Fibroblast of skin of right biceps (primary cell): Measurements from ENCODE around the gene GNG10.
"Not testable (repeated sequence)": the region's sequence is repeated elsewhere in the genome, so short reads cannot be mapped to it uniquely, and the experiment has no call there.

Experiments
- DNase-seq: peaks from one replicate; pipeline ENCODE4 v3.0.0-alpha.2; 2013

The GNG10 gene

GRCh38 chr9:111657051-111657450, 4.4 kb upstream of the GNG10 start:
- DNase-seq, result no peak

DNA sequence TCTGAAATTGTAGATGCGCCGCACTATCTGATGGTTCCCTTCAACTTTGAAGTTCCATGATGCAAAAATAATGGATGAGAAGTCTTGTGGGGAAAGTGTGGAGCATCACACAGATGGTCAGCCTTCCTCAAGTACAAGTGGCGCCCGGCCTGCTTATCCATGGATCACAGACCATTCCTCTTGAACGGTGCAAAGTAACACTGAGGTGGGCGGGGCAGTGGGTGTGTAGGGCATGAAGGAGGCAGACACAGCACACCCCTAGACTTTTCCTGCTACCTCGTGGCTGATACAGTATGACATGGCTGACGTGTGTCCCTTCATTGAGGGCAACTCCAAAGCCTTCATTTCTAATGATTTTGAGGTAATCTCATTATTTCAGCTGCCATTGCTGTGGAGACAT, 2.5 kb upstream of the GNG10 start:
- DNase-seq, result no peak

DNA sequence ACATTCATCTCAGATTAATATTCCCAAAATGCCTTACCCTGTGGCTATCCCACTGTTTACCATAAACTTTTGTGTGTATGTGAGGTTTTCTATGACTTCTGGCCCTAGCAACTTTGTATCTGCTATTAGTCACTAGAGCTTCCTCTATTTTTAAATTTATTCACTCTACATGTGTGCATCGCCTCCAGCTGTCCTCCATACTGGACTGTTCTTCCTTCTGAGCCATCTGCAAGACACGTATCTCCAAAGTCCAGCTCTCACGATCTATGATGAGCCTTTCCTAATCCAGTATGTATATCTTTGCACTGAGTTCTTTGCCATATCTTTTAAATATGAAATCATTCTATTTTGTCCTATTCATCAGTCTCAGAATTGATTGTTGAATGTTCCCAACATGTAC, 1.7 kb upstream of the GNG10 start:
- DNase-seq, result no peak

GRCh38 chr9:111661802-111662521, 557 bp downstream of the GNG10 start:
- peak; percentile 30 for DNase-seq

- DNase-seq, result peak; percentile 3
Measured at GRCh38 chr9:111662576-111663300, 1.3 kb downstream of the GNG10 start.

GRCh38 chr9:111663301-111663823, 2.0 kb downstream of the GNG10 start:
- no peak for DNase-seq

DNA sequence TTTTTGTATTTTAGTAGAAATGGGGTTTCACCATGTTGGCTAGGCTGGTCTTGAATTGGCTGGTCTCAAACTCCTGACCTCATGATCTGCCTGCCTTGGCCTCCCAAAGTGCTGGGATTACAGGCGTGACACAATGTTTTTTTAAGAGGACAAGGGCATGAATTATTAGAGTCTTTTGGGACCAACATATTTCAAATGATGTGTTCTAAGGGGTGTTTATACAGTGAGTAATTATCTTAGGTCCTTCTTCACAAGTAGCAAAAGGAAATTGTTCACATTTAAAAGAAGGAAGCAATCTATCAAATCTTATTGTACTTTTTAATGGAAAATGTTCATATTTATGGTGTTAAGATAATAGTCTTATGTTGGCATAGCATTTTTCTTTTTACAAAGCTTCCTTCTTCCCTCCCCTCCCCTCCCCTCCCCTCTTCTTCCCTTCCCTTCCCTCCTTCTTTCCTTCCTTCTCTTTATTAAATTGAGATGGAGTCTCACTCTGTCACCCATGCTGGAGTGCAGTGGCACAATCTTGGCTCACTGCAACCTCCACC, 6.7 kb downstream of the GNG10 start:
- peak; percentile 6 for DNase-seq

DNA sequence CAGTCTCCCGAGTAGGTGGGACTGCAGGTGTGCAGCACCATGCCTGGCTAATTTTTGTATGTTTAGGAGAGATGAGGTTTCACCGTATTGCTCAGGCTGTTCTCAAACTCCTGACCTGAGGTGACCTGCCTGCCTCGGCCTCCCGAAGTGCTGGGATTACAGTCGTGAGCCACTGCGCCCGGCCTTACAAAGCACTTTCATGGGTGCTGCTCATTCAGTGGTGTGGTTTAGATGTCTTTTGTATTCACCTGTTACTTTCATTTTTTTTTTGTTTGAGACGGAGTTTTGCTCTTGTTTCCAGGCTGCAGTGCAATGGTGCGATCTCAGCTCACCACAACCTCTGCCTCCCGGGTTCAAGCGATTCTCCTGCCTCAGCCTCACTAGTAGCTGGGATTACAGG, 7.2 kb downstream of the GNG10 start:
- not testable (repeated sequence) for DNase-seq

- DNase-seq, result no peak
Measured at GRCh38 chr9:111674319-111674718, 12.9 kb downstream of the GNG10 start.

DNA sequence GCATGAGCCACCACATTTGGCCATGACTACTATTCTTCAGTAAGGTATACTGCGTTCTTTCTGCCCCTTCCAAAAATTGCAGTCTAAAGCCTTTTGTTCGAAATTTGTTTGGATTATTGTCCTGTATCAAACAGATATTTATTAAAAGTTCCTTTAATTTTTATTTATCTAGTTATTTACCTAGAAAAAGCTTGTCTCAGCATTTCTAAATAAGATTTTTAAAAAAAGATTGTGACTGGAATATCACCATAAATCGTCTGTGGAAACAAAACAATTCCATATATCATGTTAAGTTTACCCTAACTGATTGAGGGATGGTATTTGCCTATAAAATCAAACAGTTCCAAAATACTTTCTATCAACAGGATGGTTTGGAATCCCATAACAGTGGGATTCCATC, 14.7 kb downstream of the GNG10 start:
- no peak for DNase-seq

- no peak for DNase-seq
Measured at GRCh38 chr9:111678293-111678692, 16.9 kb downstream of the GNG10 start.

GRCh38 chr9:111679199-111679598, 17.8 kb downstream of the GNG10 start:
- no peak for DNase-seq

DNA sequence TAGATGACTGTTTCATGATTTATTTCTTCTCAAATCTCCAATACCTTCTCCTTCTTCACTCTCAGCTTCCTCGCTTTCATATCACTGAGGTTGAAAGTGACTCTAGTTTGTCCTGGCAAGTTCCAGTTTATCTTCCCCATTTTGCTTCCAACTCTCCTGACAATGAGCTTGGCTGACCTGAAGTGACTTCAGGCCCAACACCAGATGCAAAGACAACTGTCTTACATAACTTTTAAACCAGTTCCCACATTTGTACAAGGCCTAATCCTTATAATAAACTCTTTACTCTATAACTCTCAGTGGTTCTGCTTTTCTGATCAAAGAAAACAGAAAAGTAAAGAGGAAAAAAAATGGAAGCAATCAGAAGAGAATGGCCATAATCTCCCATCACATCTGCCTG, 22.0 kb downstream of the GNG10 start:
- no peak for DNase-seq

GRCh38 chr9:111691672-111692329, 30.4 kb downstream of the GNG10 start:
- DNase-seq, result peak; percentile 49

GRCh38 chr9:111696796-111697195, 35.4 kb downstream of the GNG10 start:
- no peak for DNase-seq

- no peak for DNase-seq
Measured at GRCh38 chr9:111700776-111701175, 39.4 kb downstream of the GNG10 start.

- no peak for DNase-seq
Measured at GRCh38 chr9:111704503-111704902, 43.1 kb downstream of the GNG10 start.

DNA sequence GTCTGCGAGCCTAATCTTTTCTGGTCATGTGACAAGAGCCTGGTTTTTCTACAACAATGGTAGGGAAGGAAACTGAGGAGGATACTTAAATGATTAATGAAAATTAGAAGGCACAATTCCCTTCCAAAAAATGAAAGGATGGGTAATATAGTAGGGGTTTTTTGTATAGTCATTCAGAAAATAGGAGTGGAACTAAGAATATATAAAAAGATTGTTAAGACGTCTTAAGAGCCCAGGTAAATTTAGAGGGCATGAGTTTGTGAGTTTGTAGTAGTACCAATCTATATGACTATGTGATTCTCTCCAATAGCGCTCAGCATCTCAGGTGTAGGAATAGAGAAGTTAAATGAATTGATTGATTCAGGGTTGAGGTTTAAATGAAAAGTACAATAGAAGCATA, 50.1 kb downstream of the GNG10 start:
- no peak for DNase-seq

DNA sequence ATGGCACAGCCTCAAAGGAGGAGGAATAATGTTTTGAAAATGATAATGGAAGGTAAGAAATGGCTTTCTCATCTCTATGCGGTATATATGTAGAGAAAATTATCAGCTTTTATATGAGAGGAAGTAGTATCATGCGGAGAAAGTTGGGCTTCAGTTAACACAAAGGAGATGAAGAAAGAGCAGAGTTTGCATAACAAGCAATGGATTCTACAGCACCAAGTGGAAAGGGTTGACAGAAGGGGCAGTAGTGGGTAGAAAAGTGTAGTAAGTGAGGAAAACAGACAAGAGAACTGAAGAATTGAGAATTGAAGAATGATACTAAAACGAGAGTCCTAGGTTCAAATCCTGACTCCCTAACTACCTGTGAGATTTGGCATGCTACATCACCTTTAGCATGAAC, 51.0 kb downstream of the GNG10 start:
- no peak for DNase-seq

GRCh38 chr9:111715471-111715870, 54.1 kb downstream of the GNG10 start:
- DNase-seq, result no peak

DNA sequence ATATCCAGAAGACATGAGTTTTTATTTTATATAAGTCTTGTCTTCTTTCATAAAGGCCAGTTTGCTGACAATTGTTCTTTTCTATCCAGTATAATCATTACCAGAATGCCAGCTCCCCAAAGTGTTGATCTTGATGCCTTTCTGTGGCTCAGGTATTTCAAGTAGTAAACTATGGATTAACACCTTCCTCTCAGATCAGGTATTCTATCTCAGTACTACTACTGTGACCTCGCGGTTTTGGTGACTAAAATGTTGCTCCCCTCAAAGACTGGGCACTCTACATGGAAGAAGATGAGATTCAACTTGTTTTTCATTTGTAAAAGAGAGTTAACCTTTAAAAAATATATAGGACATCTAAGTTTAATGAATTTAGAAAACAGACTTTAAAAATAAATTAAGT, 58.1 kb downstream of the GNG10 start:
- no peak for DNase-seq
